PC-3 (cell line): Measurements from ENCODE around the gene DPH2. TPM values are rescaled to one million over a fixed set of nuclear protein-coding genes. Genes with fewer than 3 reads are reported as not detected.

ENCODE experiments used
- ATAC-seq: fragments of 200-7000 bp; cut with Tn5 transposase; 2 replicates; pipeline ENCODE4 v1.9.1; 2020; ENCODE audit warnings: mild to moderate bottlenecking, moderate library complexity
- BruUV-seq: library from RNA; stranded (reverse); fragments of 400-500 nt; replicated peaks from 2 replicates; lab custom pipeline; 2021; lab: Mats Ljungman, UMichigan
- CTCF ChIA-PET: fragments of 300-600 bp; sonication (Branson Sonifier 250); formaldehyde crosslinking; loops from one replicate; lab custom pipeline; 2022; ENCODE audit warnings: antibody characterized with exemption; lab: Charles Lee
- POLR2A ChIA-PET: fragments of 300-600 bp; sonication (Branson Sonifier 250); formaldehyde crosslinking; loops from one replicate; lab custom pipeline; 2022; ENCODE audit warnings: antibody characterized with exemption; ENCODE audit not compliant: unreplicated experiment; lab: Charles Lee
- DNase-seq: peaks from one replicate; pipeline ENCODE4 v3.0.0-alpha.2; 2015
- H2AFZ ChIP-seq: fragments of 300-600 bp; sonication (generic); 2 replicates; pipeline ENCODE4 v1.6.0; 2016; ENCODE audit warnings: antibody characterized with exemption, low read length
- H3F3A ChIP-seq: fragments of 300-600 bp; sonication (generic); one replicate; pipeline ENCODE4 v1.6.0; 2017; ENCODE audit warnings: antibody characterized with exemption, low read length, control low read depth, mild to moderate bottlenecking; ENCODE audit not compliant: unreplicated experiment
- H3K27ac ChIP-seq: fragments of 300-600 bp; sonication (generic); 2 replicates; pipeline ENCODE4 v1.5.1; 2016; ENCODE audit warnings: mild to moderate bottlenecking, low read length
- H3K27me3 ChIP-seq: fragments of 300-600 bp; sonication (generic); 2 replicates; pipeline ENCODE4 v1.6.1; 2016; ENCODE audit warnings: low read length, mixed read lengths
- H3K36me3 ChIP-seq: fragments of 300-600 bp; sonication (generic); 2 replicates; pipeline ENCODE4 v1.6.1; 2016; ENCODE audit warnings: low read depth, mixed run types, low read length, mixed read lengths
- H3K4me1 ChIP-seq: fragments of 300-600 bp; sonication (generic); 2 replicates; pipeline ENCODE4 v1.5.1; 2016; ENCODE audit warnings: low read length; ENCODE audit not compliant: insufficient read depth
- H3K4me2 ChIP-seq: fragments of 300-600 bp; sonication (generic); 2 replicates; pipeline ENCODE4 v1.6.0; 2016; ENCODE audit warnings: low read length
- H3K4me3 ChIP-seq: fragments of 300-600 bp; sonication (generic); 2 replicates; pipeline ENCODE4 v1.5.1; 2016; ENCODE audit warnings: mild to moderate bottlenecking, low read length, mixed read lengths
- H3K79me2 ChIP-seq: fragments of 300-600 bp; sonication (generic); 2 replicates; pipeline ENCODE4 v1.6.1; 2017; ENCODE audit warnings: low read length, mixed read lengths
- H3K9ac ChIP-seq: fragments of 300-600 bp; sonication (generic); 2 replicates; pipeline ENCODE4 v1.6.0; 2016; ENCODE audit warnings: mild to moderate bottlenecking, low read length
- H3K9me2 ChIP-seq: fragments of 300-600 bp; sonication (generic); replicated peaks from 2 replicates; pipeline ENCODE4 v1.6.1; 2016; ENCODE audit warnings: mixed run types, low read length, mixed read lengths
- H3K9me3 ChIP-seq: fragments of 300-600 bp; sonication (generic); 2 replicates; pipeline ENCODE4 v1.6.1; 2016; ENCODE audit warnings: low read length, mixed read lengths
- H4K20me1 ChIP-seq: fragments of 300-600 bp; sonication (generic); 2 replicates; pipeline ENCODE4 v1.6.1; 2016; ENCODE audit warnings: low read length, mixed read lengths
- CTCF ChIP-seq: fragments of 300-600 bp; sonication (generic); conservative IDR thresholded peaks from 2 replicates; pipeline ENCODE4 v1.5.1; 2017; ENCODE audit warnings: antibody characterized with exemption, low read depth, mild to moderate bottlenecking, low read length
- EZH2 ChIP-seq: fragments of 300-600 bp; sonication (generic); IDR thresholded peaks from one replicate; pipeline ENCODE4 v1.6.1; 2017; ENCODE audit warnings: antibody characterized with exemption, mild to moderate bottlenecking, low read length; ENCODE audit not compliant: unreplicated experiment
- EZH2phosphoT487 ChIP-seq: fragments of 300-600 bp; sonication (generic); IDR thresholded peaks from 2 replicates; pipeline ENCODE4 v1.6.1; 2018; ENCODE audit warnings: mild to moderate bottlenecking, antibody characterized with exemption, low read length, borderline replicate concordance
- intact Hi-C: fragments of 100-400 bp; cut with micrococcal nuclease; formaldehyde crosslinking; loops from 2 replicates; pipeline ENCODE4 v1.9.0; 2023
- total RNA-seq: library from RNA; depleted of rRNA; stranded (reverse); fragments of >200 nt; gene quantifications from 2 replicates; pipeline ENCODE4 v1.2.3, GENCODE V29; 2014

The DPH2 gene
- total RNA-seq, 1 experiment from 2014 or later, result 46.3 TPM

- intact Hi-C loops, result no loop called here
- ATAC-seq (no peak), DNase-seq (no peak)
- no peak for TF ChIP-seq EZH2phosphoT487
- no peak for TF ChIP-seq EZH2
- no peak for TF ChIP-seq CTCF
- CTCF ChIA-PET, result no interaction called here
- H3K36me3 ChIP-seq, result peaks cover 7% of the 10 kb centered on the region; the same call in 1 of the 2 replicates
- no peak overlapping the region for H3K4me3 ChIP-seq
- no peaks in the 10 kb centered on the region for H3K9me3 ChIP-seq
- H4K20me1 ChIP-seq, result no peaks in the 10 kb centered on the region
- H3K4me2 ChIP-seq, result no peak overlapping the region
- H3K9me2 ChIP-seq, result no peaks in the 10 kb centered on the region
- H3K4me1 ChIP-seq, result no peaks in the 10 kb centered on the region
- H3K27me3 ChIP-seq, result no peaks in the 10 kb centered on the region
- H2AFZ ChIP-seq, result no peak overlapping the region
- no peaks in the 10 kb centered on the region for H3F3A ChIP-seq
- H3K9ac ChIP-seq, result no peak overlapping the region
- H3K27ac ChIP-seq, result no peak overlapping the region
- no TSS peak for BruUV-seq
- H3K79me2 ChIP-seq, result no peaks in the 10 kb centered on the region
- POLR2A ChIA-PET, result no interaction called here
These were observed 7.5 kb upstream of the DPH2 start for GRCh38 chr1:43962324-43962723.

- no peak overlapping the region for H2AFZ ChIP-seq
- TF ChIP-seq EZH2phosphoT487 (no peak), CTCF (no peak), EZH2 (no peak)
- peaks cover 7% of the 10 kb centered on the region for H3K36me3 ChIP-seq
- ChIA-PET CTCF (no interaction called here), POLR2A (no interaction called here)
- no peak overlapping the region for H3K4me2 ChIP-seq
- H3K27ac ChIP-seq, result no peak overlapping the region
- ATAC-seq, result no peak
- no peaks in the 10 kb centered on the region for H3K4me1 ChIP-seq
- no peaks in the 10 kb centered on the region for H3K9me2 ChIP-seq
- H3F3A ChIP-seq, result no peaks in the 10 kb centered on the region
- H4K20me1 ChIP-seq, result no peaks in the 10 kb centered on the region
- no peaks in the 10 kb centered on the region for H3K9me3 ChIP-seq
- H3K27me3 ChIP-seq, result no peaks in the 10 kb centered on the region
- intact Hi-C loops, result no loop called here
- no TSS peak for BruUV-seq
- H3K79me2 ChIP-seq, result no peaks in the 10 kb centered on the region
- H3K4me3 ChIP-seq, result no peak overlapping the region
- no peak overlapping the region for H3K9ac ChIP-seq
- DNase-seq, result no peak
These were observed 6.8 kb upstream of the DPH2 start for GRCh38 chr1:43963006-43963405.

- Histone ChIP-seq H3K27ac (no peak overlapping the region), H3F3A (no peaks in the 10 kb centered on the region), H3K27me3 (no peaks in the 10 kb centered on the region), H3K4me3 (no peak overlapping the region), H3K36me3 (peaks cover 7% of the 10 kb centered on the region), H2AFZ (no peak overlapping the region), H3K9ac (no peak overlapping the region), H3K4me2 (no peak overlapping the region), H3K4me1 (no peaks in the 10 kb centered on the region), H3K9me3 (no peaks in the 10 kb centered on the region), H3K79me2 (no peaks in the 10 kb centered on the region), H3K9me2 (no peaks in the 10 kb centered on the region), H4K20me1 (no peaks in the 10 kb centered on the region)
- CTCF ChIA-PET, result no interaction called here
- DNase-seq (no peak), ATAC-seq (no peak)
- POLR2A ChIA-PET, result no interaction called here
- no peak for TF ChIP-seq CTCF
- TF ChIP-seq EZH2, result no peak
- TF ChIP-seq EZH2phosphoT487, result no peak
- no TSS peak for BruUV-seq
- intact Hi-C loops, result no loop called here
These were observed 5.9 kb upstream of the DPH2 start for GRCh38 chr1:43963890-43964289.
